HG02870 (cell line): ENCODE measurements around the gene OR9I1.

Source experiments
- ATAC-seq: cut with Tn5 transposase; IDR thresholded peaks from one replicate; pipeline ENCODE4 v1.9.1; 2021; ENCODE audit warnings: mild to moderate bottlenecking, moderate library complexity; ENCODE audit not compliant: unreplicated experiment

The OR9I1 gene

GRCh38 chr11:58125469-58125868, at the start of gene OR9I1:
Gene OR9I1, minus strand, starts transcription at chr11:58125530. Its CDS starts 6,086 bp downstream, at chr11:58119444.
- ATAC-seq = no peak

- no peak for ATAC-seq
Measured at GRCh38 chr11:58165504-58166106, 40.3 kb upstream of the OR9I1 start.

GRCh38 chr11:58164990-58165389, 39.7 kb upstream of the OR9I1 start:
- no peak for ATAC-seq

GRCh38 chr11:58164389-58164788, 39.1 kb upstream of the OR9I1 start:
- no peak for ATAC-seq

GRCh38 chr11:58152781-58153180, 27.5 kb upstream of the OR9I1 start:
- ATAC-seq = no peak

- no peak for ATAC-seq
Measured at GRCh38 chr11:58142761-58143160, 17.4 kb upstream of the OR9I1 start.

GRCh38 chr11:58135171-58135570, 9.8 kb upstream of the OR9I1 start:
- ATAC-seq = no peak

- ATAC-seq = no peak
Measured at GRCh38 chr11:58134151-58134550, 8.8 kb upstream of the OR9I1 start.

GRCh38 chr11:58133309-58134076, 8.2 kb upstream of the OR9I1 start:
- no peak for ATAC-seq

GRCh38 chr11:58127350-58127749, 2.0 kb upstream of the OR9I1 start:
- no peak for ATAC-seq

- no peak for ATAC-seq
Measured at GRCh38 chr11:58121096-58121495, 4.2 kb downstream of the OR9I1 start.

GRCh38 chr11:58097437-58097836, 27.9 kb downstream of the OR9I1 start:
- no peak for ATAC-seq

- ATAC-seq = no peak
Measured at GRCh38 chr11:58086528-58086927, 38.8 kb downstream of the OR9I1 start.

GRCh38 chr11:58075781-58076180, 49.5 kb downstream of the OR9I1 start:
- no peak for ATAC-seq

GRCh38 chr11:58070585-58070984, 54.7 kb downstream of the OR9I1 start:
- ATAC-seq = no peak

- no peak for ATAC-seq
Measured at GRCh38 chr11:58068655-58069054, 56.7 kb downstream of the OR9I1 start.

- no peak for ATAC-seq
Measured at GRCh38 chr11:58067685-58068084, 57.6 kb downstream of the OR9I1 start.
